HG03280 (cell line): Measurements from ENCODE around the gene EXOC2.

Experiments
- ATAC-seq: cut with Tn5 transposase; IDR thresholded peaks from one replicate; pipeline ENCODE4 v1.9.1; 2021; ENCODE audit warnings: mild to moderate bottlenecking, moderate library complexity; ENCODE audit not compliant: unreplicated experiment

EXOC2 gene

DNA sequence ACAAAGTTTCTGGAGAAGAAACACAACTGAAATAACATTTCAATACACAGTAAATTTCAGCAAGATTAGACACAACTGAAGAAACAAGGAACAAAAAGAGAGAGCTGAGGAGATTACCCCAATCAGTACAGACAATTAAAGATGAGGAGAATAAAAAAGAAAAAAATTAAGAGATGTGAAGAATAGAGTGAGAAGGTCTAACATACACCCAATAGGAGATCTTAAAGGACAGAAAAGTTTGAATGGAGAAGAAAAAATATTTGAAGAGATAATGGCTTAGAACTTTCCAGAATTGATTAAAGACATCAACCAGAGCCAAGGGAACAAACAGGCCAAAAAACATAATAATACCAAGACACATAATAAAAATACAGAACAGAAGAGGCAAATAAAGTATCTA is 152.4 kb downstream of the EXOC2 start:
- no peak for ATAC-seq

GRCh38 chr6:537114-537513 is 155.8 kb downstream of the EXOC2 start:
- no peak for ATAC-seq

DNA sequence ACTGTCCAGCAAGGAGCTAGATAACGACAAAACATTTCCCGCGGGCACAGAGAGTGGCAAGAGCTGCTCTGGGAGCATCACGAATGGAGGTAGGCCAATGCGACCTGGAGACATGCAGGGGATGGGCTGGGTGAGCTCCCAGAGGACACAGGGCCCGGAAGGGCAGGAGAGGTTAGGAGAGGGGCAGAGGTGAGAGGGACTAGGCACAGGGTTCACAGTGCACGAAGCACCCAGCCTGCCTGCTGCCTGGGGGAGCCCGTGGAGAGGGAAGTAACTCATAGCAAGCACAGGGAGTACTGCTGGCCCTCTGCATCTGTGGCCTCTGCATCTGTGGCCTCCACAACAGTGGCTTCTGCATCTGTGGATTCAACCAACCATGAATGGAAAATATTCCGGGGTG is 162.5 kb downstream of the EXOC2 start:
- no peak for ATAC-seq

GRCh38 chr6:528989-529388 is 163.9 kb downstream of the EXOC2 start:
- ATAC-seq: no peak

DNA sequence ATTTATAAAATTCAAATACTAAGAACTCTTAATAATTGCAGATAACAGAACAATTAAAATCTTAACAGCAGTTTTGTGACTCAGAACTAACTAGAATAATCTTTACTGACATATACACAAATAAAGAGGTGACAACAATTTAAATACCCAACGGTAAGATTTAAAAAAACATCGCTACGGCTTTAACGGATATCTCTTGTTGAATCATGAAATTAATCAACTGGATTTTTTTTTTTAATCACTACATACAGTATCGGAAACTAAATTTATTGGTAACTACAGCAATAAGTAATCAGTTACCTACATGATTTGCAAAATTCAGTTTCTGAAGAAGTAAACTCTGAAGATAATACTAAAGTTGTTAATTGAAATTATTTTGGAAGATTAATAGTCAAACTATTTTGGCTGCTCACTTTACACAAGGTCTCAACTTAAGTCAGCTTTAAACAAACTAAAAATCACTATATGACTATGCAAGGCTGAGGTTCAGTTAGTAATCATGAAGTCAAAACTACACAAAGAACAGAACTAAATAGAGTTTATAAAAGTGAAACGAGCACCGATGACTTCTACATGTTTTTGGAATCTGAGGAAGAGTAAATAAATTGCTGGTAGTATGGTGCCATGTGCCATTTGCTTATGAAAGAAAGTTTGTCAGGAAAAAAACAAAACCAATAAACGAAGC is 164.8 kb downstream of the EXOC2 start:
- ATAC-seq: no peak

DNA sequence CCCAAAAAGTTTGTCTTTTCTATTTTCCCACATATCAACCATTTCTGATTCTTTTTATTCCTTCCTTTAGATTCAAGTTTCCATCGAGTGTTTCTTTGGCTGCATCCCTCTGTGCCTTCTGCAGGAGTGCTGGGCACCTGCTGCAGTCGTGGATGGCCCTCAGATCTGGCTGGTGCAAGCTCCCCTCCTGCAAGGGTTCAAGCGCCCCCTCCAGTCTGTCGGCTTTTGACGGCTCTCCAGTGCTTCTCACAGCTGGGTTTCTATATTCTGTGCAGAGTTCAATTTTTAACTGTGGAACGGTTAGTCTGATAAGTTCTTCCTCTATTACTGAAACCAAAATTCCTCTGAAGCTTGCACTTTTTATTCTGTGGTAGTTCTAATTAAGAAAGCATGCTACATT is 168.1 kb downstream of the EXOC2 start:
- no peak for ATAC-seq

DNA sequence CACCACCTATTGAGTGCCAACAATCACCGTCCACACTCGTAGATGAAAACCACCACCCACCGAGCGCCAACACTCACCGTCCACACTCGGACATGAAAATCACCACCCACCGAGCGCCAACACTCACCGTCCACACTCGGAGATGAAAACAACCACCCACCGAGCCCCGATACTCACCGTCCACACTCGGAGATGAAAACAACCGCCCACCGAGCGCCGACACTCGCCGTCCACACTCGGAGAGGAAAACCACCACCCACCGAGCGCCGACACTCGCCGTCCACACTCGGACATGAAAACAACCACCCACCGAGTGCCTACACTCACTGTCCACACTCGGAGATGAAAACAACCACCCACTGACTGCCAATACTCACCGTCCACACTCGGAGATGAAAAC is 172.1 kb downstream of the EXOC2 start:
- ATAC-seq: no peak

GRCh38 chr6:518218-518617 is 174.7 kb downstream of the EXOC2 start:
- ATAC-seq: no peak

DNA sequence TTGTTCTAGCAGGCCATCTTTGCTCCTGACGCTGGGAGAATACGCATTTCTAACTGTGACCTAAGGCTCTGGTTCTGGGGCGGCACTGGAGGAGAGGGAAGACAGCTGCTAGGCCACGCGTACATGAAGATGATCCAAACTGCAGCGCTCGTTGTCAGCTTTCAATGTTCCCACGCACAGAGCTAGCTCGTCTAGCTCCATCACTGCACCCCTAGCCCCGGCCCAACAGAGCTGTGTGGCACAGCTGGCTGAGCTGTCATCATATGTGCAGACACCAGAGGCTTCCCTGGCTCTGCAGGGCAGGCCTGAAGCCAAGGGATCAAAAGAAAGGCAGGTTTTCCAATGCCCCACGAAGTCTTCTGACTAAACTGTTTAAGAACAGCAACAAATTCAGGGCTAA is 176.7 kb downstream of the EXOC2 start:
- no peak for ATAC-seq

GRCh38 chr6:515267-515666 is 177.7 kb downstream of the EXOC2 start:
- ATAC-seq: no peak

DNA sequence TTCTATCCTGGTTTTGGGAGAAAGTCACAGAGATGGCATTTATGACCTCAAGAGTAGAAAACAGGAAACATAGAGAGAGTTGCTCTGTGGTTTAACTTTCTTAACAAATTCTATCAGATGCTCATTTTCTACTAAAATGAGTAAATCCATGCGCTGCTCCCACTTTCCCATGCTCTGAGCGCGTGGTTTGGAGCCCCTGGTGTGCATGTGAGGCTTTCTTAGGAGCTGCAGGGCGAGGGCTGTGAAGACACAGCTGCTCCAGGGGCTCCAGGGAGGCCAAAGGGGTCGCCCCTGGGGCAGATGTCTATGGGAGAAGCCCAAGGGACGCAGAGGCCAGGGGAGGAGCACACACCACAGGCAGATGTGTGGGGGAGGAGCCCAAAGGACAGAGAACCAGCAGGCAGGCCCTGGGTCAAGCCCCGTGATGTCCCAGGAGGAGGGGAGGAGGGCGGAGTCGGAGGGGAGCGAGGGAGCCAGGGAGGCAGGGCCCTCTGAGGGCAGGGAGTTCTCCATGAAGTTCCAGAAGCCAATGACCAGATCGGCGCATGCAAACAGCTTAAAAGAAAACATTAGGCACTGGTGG is 178.5 kb downstream of the EXOC2 start:
- ATAC-seq: no peak

DNA sequence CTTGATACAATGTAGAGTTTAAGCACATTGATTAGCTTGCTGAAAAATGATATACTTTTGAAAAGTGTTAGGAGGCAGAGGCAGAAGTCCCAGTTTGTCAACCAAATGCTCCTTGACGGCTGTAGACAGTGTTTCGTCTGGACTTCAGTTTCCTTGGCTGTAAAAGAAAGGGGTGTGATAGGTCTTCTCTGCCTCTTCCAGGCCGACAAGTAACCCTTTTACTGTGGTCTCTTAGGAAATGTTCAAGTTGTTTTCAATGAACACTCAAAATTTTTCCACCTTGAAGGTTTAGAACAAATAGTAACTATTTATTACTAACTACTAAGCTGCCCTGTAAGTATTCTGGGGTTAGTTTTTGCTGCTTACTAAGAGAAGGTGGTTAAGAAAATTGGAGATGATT is 179.0 kb downstream of the EXOC2 start:
- no peak for ATAC-seq

DNA sequence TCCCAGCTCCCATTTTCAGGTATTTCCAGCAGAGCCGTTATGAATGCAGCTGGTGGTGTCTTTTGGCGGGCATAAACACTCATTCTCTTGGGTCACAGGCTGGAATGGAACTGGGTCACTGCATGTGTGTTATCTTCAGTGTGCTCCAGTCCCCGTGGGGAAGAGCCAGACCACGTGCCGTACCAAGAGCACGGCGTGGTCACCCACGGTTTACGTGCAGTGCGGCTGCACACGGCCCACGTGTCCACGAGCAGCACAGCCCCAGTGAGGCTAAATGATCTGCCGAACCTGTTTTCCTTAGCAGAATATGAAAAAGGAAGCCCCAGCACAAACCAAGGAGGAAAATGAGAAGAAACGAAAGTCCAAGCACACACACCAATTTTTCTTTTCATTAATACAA is 179.9 kb downstream of the EXOC2 start:
- ATAC-seq: no peak

GRCh38 chr6:511488-512137 is 181.3 kb downstream of the EXOC2 start:
- no peak for ATAC-seq

GRCh38 chr6:509676-510075 is 183.3 kb downstream of the EXOC2 start:
- no peak for ATAC-seq

DNA sequence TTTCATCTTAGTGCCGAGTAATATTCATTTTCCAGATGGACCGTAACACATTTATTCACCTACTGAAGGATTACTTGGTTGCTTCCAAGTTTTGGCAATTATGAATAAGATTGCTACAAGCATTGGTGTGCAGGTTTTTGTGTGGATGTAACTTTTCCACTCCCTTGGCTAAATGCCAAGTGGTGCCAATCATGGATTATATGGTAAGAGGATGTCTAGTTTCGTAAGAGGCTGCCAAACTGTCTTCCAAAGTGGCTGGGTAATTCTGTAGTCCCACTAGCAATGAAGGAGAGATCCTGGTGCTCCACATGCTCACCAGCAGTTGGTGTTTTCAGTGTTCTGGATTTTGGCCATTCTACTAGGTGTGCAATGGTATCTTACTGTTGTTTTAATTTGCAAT is 184.3 kb downstream of the EXOC2 start:
- ATAC-seq: no peak

DNA sequence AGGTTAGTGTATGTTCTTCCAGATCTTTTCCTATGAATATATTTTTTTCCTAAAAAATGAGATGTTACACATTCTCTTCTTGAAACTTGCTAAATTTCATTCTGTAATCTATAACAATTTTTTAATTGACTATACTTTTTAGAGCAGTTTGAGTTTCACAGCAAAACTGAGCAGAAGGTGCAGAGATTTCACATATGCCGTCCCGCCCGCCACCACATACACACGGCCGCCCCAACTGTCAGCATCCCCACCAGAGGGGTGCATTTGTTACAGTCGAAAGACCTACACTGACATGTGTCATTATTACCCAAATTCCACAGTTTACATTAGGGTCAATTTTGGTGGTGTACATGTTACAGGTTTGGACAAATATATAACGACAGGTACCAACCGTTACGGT is 184.9 kb downstream of the EXOC2 start:
- ATAC-seq: no peak

- ATAC-seq: no peak
Observed at GRCh38 chr6:506920-507622, 185.9 kb downstream of the EXOC2 start.

DNA sequence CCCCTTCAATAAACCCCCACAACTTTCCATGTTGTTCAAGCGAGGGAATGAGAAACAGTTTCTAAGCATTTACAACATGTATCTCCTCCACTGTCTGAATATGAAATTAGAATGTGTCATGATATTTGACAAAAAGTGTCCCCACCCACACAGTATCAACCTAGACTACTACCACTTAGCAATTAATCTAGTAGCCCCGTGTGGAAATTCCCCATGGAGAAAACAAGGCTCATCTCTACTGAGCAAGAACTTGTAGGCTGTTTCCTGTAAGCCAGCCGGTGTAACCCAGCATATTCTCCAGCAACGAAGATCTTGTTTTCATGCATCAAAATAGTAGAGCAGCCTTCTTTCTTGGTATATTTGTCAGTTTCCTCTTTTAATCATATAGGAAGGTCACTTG is 186.4 kb downstream of the EXOC2 start:
- ATAC-seq: no peak

DNA sequence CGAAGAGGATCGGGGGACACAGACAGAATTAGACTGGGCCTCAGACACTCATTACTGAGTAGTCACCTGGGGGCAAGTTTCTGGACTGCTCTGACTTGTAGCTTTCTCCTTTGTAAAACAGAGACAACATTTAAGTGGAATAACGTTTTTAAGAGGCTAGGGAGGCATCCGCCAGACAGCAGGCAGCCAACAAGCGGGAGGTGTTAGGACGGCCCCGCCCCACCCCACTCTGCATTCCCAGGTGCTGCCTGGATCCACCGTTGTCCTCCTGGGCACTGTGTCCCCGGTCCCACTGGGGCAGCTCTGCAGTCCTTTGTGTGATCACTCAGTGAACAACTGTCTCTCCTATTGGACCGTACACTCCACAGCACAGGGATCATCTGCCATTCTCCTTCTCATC is 187.6 kb downstream of the EXOC2 start:
- ATAC-seq: no peak

- no peak for ATAC-seq
Observed at GRCh38 chr6:504446-504980, 188.4 kb downstream of the EXOC2 start.
